Measurements from ENCODE around the gene NXPH2.

The NXPH2 gene

DNA sequence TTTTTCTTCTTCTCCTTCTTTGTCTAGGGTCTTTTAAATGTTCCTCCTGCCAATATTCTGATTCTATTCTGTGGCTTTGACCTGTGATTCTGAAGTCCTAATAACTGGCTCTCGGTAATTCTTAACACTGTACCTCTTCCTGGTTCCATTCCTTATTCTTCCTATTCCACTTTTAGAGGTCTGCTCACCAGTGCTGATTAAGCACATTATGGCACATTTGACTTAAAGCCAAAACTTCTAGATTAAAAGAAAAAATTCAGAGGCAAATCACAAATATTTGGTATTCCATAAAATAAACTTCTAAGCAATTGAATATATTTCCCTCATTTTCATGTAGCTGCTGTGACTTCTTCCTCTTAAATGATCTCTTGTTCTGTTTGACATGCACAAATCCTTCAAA, 47.5 kb downstream of the NXPH2 start:
- H3K4me3 ChIP-seq (ENCODE audit: low read length), result no peak overlapping the region
- no peak for TF ChIP-seq CTCF (conservative IDR thresholded peaks at IDR 0.05; ENCODE audit: low read depth, low read length)
- no peak for DNase-seq (ENCODE audit: low read depth)

DNA sequence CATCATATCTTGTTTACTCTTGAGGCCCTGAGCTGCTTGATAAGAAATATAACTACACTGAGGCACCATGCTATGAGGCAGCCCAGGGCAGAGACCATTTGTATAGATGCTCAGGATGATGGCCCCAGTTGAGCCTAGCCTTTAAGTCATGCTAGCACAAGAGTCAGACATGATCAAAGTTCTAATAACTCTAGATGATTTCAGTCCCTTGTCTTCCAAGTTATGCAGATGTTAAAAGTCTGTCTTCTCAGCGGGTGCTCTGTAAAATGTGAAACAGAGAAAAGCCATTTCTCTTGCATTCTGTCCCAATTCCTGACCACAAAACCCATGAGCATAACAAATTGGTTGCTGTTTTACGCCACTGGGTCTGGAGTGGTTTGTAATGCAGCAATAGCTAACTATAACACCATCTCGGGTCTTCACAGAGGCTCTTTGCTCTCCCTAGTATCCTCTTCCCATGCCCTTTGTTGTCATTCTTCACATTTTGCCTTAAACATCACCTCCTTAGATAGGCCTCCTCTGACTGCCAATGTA, 49.6 kb downstream of the NXPH2 start:
- H3K4me3 ChIP-seq (ENCODE audit: low read length), result no peak overlapping the region
- TF ChIP-seq CTCF (conservative IDR thresholded peaks at IDR 0.05; ENCODE audit: low read depth, low read length), result no peak
- no peak for DNase-seq (ENCODE audit: low read depth)

DNA sequence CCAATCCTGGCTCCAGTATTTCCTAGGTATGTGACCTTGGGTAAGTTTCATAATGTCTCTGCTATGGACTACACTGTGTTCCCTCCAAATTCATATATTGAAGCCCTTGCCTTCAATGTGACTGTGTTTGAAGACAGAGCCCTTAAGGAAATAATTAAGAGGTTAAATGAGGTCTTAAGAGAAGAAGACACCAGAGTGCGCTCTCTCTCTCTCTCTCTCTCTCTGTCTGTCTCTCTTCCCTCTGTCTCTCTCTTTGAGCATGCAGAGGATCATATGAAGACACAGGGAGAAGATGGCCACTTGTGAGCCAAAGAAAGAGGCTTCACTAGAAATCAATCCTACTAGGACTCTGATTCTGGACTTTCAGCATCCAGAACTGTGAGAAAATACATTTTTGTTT, 52.2 kb downstream of the NXPH2 start:
- no peak for TF ChIP-seq CTCF (conservative IDR thresholded peaks at IDR 0.05; ENCODE audit: low read depth, low read length)
- DNase-seq (ENCODE audit: low read depth), result no peak
- H3K4me3 ChIP-seq (ENCODE audit: low read length), result no peak overlapping the region

DNA sequence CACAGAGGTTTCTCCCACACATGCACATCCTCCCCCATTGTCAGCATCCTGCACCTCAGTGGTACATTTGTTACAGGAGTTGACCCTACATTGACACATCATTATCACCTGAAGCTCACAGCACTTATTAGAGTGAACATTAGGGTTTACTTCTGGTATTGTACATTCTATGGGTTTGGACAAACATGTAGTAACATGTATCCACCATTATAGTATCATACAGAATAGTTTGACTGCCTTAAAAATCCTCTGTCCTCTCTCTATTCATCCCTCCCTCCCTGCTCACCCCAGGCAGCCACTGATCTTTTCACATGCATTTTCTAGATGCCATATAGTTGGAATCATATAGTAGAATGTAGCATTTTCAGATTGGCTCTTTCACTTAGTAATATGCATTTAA, 53.5 kb downstream of the NXPH2 start:
- H3K4me3 ChIP-seq (ENCODE audit: low read length), result no peak overlapping the region
- TF ChIP-seq CTCF (conservative IDR thresholded peaks at IDR 0.05; ENCODE audit: low read depth, low read length), result no peak

DNA sequence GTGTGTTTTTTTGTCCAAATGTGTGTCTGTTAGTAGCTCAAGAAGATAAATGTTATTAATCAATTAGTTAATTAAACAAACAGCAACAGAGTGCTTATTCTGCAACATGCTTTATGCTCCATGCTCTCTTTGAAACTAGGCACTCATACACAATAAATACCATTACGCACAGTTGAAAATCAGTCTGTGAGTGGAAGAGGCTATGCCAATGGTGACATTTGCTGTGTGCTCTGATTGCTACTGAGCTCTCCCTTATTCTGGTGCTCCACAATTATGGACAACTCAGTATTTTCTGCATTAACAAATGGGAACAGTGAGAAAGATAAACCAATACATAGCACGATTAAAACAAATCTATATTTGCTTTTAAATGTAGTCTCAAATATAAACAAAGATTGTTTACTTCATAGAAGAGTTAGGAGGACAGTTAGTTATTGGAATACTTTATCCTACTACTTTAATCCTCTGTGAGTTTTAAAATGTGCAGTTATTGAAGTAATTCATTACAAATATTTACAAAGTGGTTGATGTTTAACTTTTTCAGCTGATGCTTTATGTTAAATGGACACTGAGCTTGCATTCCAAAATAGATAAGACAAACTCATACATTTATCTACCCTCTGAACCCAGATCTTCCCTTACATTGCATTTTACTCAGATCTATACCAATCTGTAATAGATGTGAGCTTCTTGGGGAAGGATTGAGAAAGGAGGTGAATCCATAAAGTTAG, 55.3 kb downstream of the NXPH2 start:
- H3K4me3 ChIP-seq (ENCODE audit: low read length), result no peak overlapping the region
- DNase-seq (ENCODE audit: low read depth), result no peak
- no peak for TF ChIP-seq CTCF (conservative IDR thresholded peaks at IDR 0.05; ENCODE audit: low read depth, low read length)

More for the DNA sequence above, 53.5 kb downstream of the NXPH2 start:
- DNase-seq (ENCODE audit: low read depth), result no peak

- H3K4me3 ChIP-seq (ENCODE audit: low read length), result no peak overlapping the region
- TF ChIP-seq CTCF (conservative IDR thresholded peaks at IDR 0.05; ENCODE audit: low read depth, low read length), result no peak
- DNase-seq (ENCODE audit: low read depth), result no peak
These were observed 55.9 kb downstream of the NXPH2 start for GRCh38 chr2:138724327-138724726.

Data from retinal pigment epithelial cell (primary cell).